ENCODE data around the gene TTC4.

Gene TTC4, protein sequence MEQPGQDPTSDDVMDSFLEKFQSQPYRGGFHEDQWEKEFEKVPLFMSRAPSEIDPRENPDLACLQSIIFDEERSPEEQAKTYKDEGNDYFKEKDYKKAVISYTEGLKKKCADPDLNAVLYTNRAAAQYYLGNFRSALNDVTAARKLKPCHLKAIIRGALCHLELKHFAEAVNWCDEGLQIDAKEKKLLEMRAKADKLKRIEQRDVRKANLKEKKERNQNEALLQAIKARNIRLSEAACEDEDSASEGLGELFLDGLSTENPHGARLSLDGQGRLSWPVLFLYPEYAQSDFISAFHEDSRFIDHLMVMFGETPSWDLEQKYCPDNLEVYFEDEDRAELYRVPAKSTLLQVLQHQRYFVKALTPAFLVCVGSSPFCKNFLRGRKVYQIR

DNA sequence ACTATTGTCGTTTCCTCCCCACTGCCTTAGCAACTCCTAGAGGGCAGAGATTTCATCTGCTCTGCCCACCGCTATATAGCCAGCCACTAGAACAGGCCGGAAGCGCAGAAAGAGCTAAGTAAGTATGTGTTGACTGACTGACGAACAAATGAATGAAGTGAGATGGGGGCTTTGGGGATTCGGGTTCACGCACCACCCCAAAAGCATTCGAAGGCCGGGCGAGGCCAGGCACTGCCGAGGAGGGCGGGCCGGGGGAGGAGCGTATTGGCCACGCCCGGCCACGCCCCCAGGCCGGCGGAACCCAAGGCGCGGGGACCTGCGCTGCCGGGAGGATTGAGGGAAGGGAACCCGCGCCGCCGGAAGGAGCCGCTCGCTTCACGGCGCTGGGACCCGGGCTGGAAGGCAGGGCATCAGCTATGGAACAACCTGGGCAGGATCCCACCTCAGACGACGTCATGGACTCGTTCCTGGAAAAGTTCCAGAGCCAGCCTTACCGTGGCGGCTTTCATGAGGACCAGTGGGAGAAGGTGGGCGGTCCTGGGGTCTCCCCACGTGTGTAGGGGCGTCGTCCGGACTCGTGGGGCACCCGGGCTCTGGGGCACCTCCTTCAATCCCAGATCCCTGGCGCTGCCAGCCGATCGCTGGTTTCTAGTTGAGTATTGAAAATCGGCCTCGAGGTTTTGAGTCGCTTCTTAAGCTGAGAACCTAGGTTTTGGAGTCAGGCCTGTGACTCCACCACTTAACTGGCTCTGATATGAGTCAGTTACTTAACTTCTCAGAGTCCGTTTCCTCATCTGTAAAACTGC is at the start of gene TTC4:
Gene TTC4 (plus strand): TSS at position 369 of the 806 bp plus-strand sequence. CDS start 48 bp downstream, at position 417.
- in situ Hi-C loops (cut with HindIII; ENCODE audit: low pct_ligation_motif_present, low pct_unique_long_range_greater_than_20kb, low sequenced_read_pairs): no loop called here
- DNase-seq: peak; percentile 82

DNA sequence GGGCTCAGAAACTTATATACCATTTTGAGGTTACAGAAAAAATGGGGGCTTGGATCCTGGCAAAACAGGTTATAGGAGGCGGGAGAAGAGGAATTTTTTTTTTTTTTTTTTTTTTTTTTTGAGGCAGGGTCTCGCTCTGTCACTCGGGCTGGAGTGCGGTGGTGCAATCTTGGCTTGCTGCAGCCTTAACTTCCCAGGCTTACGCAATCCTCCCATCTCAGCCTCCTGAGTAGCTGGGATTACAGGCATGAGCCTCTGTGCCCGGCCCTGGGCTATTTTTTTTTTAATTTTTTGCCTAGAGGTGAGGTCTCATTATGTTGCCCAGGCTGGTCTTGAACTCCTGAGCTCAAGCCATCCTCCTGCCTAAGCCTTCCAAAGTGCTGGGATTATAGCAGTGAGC is 49.3 kb upstream of the TTC4 start:
- DNase-seq: no peak
- in situ Hi-C loops (cut with HindIII; ENCODE audit: low pct_ligation_motif_present, low pct_unique_long_range_greater_than_20kb, low sequenced_read_pairs): no loop called here

DNA sequence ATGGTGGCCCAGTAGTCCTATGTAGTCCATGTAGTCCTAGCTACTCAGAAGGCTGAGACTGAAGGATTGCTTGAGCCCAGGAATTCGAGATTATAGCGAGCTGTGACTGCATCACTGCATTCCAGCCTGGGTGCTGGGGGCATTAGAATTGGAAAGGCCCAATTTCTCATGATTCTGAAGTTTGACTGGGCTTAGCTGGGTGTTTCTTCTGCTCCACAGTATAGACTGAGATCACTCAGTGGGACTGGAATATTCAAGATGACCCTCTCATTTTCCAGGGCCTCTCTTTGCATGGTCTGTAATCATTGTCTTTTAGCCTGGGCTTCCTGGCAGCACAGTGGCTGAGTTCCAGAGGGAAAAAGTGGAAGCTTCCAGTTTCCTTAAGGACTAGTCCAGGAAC is 47.9 kb upstream of the TTC4 start:
- DNase-seq: no peak
- in situ Hi-C loops (cut with HindIII; ENCODE audit: low pct_ligation_motif_present, low pct_unique_long_range_greater_than_20kb, low sequenced_read_pairs): no loop called here

DNA sequence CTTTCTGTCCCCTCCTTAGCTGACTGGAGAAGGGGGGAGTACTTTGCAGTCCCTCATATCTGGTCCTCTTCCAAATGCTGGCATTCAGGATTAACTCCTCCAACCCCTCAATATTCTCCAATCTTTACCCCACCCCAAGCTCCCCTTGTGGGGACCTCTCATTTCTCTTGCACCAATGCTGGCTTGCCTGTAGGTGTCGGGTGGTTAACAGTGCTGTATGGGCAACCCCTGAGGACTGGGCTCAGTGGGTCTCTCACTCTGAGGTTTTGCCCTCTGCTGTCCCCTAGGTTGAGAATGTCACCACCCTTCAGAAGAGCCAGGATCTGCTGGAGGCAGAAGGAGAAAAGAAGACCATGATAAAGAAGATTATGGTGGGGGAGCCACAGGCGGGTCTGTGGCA is 47.1 kb upstream of the TTC4 start:
- DNase-seq: no peak
- in situ Hi-C loops (cut with HindIII; ENCODE audit: low pct_ligation_motif_present, low pct_unique_long_range_greater_than_20kb, low sequenced_read_pairs): no loop called here

DNA sequence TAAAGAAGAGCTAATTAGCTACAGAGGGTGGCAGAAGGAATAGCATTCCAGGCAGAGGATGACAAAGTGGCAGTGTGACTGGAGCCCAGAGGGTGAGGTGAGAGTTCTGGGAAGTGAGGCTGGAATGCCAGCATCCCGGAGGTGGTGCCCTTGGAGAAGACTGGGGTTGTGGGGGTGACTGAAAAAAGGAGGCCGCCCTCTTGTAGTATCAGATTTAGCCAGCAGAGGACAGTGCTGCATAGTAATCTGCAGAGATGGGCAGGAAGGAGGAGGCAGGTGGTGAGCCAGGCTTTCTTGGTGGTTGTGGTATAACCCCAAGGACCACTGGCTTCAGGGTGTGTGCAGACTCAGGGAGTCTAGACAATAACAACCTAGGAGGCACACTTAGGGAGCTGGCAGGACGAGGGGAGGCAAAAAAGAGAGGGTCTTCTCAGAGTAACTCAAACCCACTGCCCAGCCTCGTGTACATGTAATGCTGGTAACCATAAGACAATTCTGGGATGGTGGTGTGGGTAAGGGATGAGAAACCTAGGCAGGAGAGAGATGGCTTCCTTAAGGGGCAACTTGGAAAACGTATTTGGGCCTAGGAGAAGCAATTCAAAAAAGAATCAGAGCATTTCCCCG is 43.6 kb upstream of the TTC4 start:
- in situ Hi-C loops (cut with HindIII; ENCODE audit: low pct_ligation_motif_present, low pct_unique_long_range_greater_than_20kb, low sequenced_read_pairs): no loop called here
- DNase-seq: peak; percentile 60

DNA sequence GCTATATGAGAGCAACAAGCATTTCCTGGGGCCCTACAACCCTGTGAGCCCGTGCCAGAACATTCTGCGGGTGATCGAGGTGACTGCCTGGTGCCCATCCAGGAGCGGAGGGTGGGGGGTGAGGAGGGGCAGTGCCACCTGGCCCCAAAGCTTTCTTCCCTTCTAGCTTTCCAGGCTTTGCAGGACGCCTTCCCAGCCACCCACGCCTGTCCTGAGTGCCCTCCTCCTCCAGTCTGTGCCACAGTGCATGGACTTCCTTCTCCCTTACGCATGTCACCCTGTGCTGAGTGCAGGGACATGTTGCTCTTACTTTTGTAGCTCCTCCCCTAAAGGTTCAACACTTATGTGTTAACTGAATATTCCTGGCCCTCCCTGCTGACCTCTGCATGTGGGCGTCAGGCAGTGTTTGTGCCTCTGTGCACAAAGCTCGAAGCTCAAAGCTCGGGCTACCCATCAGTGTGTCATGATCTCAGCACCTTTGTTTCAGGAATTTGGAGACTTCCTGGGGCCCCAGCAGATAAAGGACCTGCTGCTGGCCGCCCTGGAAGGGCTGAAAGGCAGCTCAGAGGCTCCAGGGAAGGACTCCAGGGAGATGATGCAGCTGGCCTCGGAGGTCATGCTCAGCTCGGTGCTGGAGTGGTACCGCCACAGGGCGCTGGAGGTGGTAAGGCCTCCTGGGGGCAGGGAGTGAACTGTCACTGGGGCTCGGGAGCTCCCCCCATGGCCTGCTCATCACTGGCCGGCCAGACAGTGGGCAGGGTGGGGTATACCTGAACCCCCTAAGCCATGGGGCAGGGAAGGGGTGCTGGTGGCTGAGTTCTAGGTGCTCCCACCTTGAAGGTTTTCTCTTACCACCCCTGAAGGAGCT is 36.7 kb upstream of the TTC4 start:
- no peak for DNase-seq
- in situ Hi-C loops (cut with HindIII; ENCODE audit: low pct_ligation_motif_present, low pct_unique_long_range_greater_than_20kb, low sequenced_read_pairs): no loop called here

DNA sequence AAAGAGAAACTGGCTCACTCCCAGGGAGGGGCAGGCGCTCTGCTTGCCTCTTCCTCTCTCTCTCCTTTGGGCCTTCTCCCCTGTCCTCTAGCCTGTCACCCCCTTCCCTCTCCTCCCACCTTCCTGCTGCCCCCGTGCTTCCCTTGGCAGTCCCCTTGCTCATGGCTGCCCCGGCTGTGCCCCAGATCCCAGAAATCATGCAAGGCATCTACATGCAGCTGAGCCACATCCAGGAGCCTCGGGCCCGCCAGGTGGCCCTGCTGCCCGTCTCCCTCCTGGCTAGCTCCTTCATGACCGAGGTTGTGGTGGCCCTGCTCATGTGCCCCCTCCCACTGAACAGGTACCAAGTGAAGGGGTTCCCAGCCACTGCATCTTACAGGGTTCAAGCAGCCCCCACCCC is 36.0 kb upstream of the TTC4 start:
- DNase-seq: no peak
- in situ Hi-C loops (cut with HindIII; ENCODE audit: low pct_ligation_motif_present, low pct_unique_long_range_greater_than_20kb, low sequenced_read_pairs): no loop called here

DNA sequence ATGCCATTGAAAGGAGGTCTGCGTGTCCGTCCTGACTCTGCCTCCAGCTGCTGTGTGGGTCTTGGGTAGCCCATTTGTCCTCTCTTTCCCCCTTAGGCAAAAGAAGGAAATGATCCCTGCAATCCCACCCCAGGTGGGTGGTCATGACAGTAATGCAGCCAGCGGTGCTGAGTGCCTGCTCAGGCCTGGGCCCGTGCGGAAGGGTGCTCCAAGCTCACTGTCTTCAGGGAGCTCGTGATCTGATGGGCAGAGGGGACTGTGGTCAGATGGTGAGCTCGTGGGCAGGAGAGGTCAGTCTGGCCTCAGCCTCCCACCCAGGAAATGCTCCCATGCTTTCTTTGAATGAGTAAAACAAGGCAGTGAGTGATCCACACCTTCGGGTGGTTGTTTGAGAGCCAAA is 35.3 kb upstream of the TTC4 start:
- in situ Hi-C loops (cut with HindIII; ENCODE audit: low pct_ligation_motif_present, low pct_unique_long_range_greater_than_20kb, low sequenced_read_pairs): no loop called here
- DNase-seq: no peak

DNA sequence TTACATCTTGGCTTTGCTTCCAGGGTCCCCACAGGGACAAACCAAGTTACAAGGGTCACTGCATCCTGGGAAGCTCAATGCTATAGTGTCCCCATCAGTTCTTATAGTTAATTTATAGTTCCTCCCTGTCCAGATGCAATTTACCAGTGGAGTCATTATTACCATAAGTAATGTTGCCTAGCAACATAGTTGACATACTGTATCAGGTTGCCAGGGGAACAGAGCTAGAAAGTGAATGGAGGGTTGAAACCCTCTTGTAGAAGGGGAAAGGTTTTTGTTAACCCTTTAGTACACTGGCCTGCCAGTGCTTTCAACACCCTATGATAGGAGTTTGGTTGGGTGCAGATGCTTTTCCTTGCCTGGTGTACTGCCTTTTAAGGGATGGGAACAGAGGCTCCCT is 34.3 kb upstream of the TTC4 start:
- DNase-seq: no peak
- in situ Hi-C loops (cut with HindIII; ENCODE audit: low pct_ligation_motif_present, low pct_unique_long_range_greater_than_20kb, low sequenced_read_pairs): no loop called here

DNA sequence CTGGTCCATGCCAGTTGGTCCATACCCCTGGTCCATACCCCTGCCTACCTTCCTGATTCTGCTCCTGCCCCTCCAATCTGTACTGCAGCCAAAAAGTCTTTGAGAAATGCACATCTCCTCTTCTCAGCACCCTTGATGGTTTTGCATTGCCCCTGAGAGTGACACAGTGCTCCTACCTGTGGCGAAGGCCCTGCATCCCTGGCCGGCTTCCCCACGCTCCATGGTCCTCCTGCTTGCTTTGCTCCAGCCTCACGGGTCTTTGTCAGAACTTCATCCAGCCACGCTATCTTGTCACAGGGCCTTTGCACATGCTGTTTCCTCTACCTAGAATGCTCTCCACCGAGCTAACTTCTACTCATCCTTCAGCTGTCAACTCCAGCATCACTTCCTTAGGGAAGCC is 32.2 kb upstream of the TTC4 start:
- in situ Hi-C loops (cut with HindIII; ENCODE audit: low pct_ligation_motif_present, low pct_unique_long_range_greater_than_20kb, low sequenced_read_pairs): no loop called here
- no peak for DNase-seq

DNA sequence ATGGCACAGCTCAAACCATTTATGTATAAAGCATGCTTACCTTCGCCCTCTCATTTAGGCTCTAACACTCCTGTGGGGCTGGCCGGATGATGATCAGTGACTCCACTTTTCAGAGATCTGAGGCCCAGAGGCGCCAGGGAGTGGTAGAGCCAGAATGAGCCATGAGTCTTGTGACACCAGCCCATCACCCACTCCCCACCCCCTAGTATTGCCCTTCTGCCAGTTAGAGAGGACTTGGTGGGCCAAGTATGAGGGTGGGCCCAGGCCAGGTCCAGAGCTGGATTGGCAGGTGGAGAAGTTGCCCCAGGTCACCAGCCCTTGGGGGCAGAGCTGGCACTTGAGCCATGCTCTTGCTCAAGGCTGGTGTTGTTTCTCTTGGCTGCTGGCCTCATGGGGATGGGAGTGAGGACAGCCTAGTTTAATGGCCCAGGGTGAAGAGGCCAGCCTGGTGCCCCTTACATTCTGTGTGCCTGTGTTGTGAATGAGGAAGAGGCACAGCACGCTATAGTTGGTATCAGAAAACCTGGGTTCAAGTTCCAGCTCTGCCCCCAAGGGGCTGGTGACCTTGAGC is 30.2 kb upstream of the TTC4 start:
- DNase-seq: no peak
- in situ Hi-C loops (cut with HindIII; ENCODE audit: low pct_ligation_motif_present, low pct_unique_long_range_greater_than_20kb, low sequenced_read_pairs): no loop called here

DNA sequence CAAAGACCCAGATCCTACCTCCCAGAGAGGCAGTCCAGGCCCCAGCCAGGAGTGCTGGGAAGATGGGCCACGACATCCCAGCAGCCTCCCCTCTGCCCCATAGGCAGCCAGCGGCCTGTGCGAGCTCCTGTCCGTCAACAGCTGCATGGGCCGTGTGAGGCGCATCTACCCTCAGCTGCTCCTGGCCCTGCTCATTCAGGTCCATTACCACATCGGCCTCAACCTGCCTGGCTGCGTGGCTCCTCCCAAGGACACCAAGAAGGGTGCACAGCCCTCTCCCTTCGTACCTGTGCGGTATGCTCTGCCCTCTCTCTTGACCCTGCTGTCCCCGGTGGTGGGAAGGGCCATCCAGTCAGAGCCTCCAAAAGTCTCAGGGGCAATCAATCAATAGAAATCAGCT is 29.5 kb upstream of the TTC4 start:
- no peak for DNase-seq
- in situ Hi-C loops (cut with HindIII; ENCODE audit: low pct_ligation_motif_present, low pct_unique_long_range_greater_than_20kb, low sequenced_read_pairs): no loop called here

DNA sequence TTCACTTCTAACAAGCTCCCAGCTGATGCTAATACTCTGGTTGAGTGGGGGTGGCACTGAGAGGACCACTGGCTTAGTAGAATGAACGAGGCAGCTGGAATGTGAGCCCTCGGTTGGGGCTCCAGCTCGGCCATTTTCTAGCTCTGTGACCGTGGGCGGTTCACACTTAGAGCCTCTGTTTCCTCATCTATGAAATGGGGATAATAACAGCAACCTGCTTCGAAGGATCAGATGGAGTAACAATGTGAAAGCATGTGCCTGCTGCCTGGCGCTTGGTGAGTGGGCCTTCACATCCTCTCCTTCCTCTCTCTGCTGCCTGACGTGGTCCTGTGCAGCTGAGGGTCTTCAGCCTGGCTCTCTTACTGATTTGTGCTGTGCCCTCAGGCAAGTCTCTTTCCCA is 20.9 kb upstream of the TTC4 start:
- no peak for DNase-seq
- in situ Hi-C loops (cut with HindIII; ENCODE audit: low pct_ligation_motif_present, low pct_unique_long_range_greater_than_20kb, low sequenced_read_pairs): no loop called here

DNA sequence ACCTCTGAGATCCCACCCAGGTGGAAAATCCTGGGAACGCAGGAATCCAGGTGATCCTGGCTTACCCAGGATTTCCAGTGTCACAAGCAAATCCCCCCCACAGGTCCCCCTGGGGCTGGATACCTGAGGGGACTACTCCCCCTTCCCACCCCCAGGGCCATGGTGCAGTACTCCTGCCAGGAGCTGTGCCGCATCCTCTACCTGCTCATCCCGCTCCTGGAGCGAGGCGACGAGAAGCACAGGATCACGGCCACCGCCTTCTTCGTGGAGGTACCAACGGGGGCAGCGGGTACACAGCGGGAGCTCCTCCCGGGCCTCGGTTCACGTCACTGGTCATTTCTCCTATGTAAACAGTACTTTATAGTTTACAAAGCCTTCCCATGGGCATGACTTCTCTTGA is 20.4 kb upstream of the TTC4 start:
- no peak for DNase-seq
- in situ Hi-C loops (cut with HindIII; ENCODE audit: low pct_ligation_motif_present, low pct_unique_long_range_greater_than_20kb, low sequenced_read_pairs): no loop called here

DNA sequence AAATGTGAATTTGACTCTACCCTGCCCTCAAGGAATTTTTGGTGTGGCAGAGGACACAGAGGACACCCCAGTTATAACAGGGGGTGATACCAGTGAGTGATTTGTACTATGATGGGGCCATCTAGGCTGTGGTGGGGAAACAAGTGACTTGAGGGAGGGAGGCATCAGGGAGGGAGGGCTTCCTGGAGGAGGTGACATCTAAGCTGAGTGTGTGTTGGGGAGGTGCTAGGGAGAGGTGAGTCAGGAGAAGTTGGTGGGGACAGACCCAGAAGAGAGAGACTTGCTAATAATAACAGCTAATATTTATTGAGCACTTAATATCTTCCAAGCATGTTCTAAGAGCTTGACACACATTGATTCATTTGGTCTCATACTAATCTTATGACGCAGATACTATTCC is 19.9 kb upstream of the TTC4 start:
- in situ Hi-C loops (cut with HindIII; ENCODE audit: low pct_ligation_motif_present, low pct_unique_long_range_greater_than_20kb, low sequenced_read_pairs): no loop called here
- DNase-seq: no peak

DNA sequence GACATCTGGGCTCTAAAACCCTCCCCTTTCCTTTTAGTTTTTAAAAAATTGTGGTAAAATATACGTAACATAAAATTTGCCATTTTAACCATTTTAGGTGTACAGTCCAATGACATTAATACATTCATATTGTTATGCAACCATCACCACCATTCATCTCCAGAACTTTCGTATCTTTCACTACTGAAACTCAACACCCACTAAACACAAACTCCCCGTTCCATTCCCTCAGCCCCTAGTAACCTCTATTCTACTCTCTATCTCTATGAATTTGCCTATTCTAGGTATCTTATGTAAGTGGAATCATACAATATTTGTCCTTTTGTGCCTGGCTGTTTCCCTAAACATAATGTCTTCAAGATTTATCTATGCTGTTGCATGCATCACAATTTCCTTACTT is 19.4 kb upstream of the TTC4 start:
- in situ Hi-C loops (cut with HindIII; ENCODE audit: low pct_ligation_motif_present, low pct_unique_long_range_greater_than_20kb, low sequenced_read_pairs): no loop called here
- no peak for DNase-seq

DNA sequence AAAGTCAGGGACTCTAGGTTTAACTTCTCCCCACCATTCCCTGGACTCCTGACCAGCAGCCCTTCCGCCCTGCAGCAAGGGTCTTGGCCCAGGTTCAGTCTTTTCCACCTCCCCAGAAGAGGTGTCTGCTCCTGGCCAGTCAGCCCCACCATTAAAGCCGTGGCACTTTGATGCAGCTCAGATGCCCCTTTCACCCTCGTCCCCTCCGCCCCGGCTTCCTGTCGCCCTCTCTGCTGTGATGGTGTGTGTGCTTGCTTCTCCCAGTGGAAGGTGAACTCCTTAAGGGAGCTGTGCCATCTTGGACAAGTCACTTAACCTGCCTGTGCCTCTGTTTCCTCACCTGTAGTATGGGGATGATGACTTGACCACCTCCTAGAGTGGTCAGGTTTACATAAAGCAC is 17.8 kb upstream of the TTC4 start:
- no peak for DNase-seq
- in situ Hi-C loops (cut with HindIII; ENCODE audit: low pct_ligation_motif_present, low pct_unique_long_range_greater_than_20kb, low sequenced_read_pairs): no loop called here

DNA sequence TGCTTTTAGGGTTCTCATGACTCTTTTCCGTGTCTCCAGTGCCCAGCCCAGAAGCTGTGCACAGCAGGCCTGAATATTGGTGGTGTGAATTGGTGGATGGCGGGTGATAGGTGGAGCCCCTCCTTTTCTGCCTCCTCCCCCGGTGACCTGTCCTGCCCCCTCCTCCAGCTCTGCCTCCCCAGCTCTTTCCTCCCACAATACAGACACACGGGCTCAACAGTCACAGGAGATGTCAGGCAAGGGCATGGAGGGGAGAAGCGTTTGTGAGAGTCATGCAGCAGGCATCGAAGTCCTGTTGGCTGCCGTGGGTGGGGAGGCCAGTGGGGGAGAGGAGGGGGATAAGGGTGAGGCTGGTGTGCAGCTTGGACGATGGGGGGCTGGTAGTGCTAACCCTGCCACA is 17.3 kb upstream of the TTC4 start:
- in situ Hi-C loops (cut with HindIII; ENCODE audit: low pct_ligation_motif_present, low pct_unique_long_range_greater_than_20kb, low sequenced_read_pairs): no loop called here
- no peak for DNase-seq
